ENCODE measurements around the gene GALNT2. TPM values are rescaled to one million over a fixed set of nuclear protein-coding genes. Genes with fewer than 3 reads are reported as not detected.

GALNT2 gene
- total and polyA plus RNA-seq, 2 of the 13 experiments (the other 11 are each of a cell fraction or from before 2014, with no cell fraction given): 39.3 to 39.6 TPM

DNA sequence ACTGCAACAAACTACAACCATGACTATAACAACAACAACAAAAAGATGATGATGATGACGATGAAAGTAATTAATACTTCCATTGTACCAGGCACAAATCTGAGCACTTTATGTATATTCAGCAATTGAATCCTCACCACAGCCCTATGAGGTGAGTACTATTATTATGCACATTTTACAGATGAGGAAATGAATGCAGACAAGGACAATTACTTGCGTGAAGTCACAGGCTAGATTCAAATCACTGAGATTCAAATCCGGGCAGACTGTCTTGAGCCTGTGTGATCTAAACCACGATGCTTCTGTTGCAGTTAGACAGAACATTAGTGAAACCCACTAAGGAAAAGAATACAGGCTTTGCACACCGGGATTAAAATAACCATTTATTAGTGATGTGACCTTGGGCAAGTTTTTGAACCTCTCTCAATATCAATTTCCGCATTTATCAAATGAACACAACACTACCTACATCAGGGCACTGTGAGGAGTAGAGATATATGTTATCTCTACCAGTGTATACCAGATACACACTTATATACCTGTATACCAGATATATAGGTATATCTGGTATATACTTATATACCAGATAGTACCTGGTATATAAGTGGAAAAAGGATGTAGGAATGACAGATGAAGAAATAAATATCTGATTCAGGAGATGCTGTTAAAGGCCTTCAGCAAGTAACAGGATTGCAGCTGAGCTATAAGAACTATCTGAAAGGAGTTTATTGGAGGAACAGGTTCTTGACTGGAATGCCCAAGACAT lies 34.3 kb upstream of the GALNT2 start:
- H4K20me1 ChIP-seq (ENCODE audit: insufficient read depth, low read length): no peaks in the 10 kb centered on the region
- intact Hi-C loops (cut with micrococcal nuclease; ENCODE audit: unreplicated experiment) (no loop called here), in situ Hi-C loops (cut with HindIII; ENCODE audit: extremely low pct_ligation_motif_present, low pct_unique_long_range_greater_than_20kb) (no loop called here)
- ChIA-PET CTCF (ENCODE audit: low intra/inter-chr PET ratio, low total read pairs) (no interaction called here), POLR2A (no interaction called here)
- TF ChIP-seq BORCS8-MEF2B (CRISPR knock-in tag; IDR thresholded peaks at IDR 0.05) (no peak), CREB1 (IDR thresholded peaks at IDR 0.05) (peak; percentile 40; the same call in 1 of the 2 replicates), CREB1 (CRISPR knock-in tag; IDR thresholded peaks at IDR 0.05) (no peak), KLF16 (CRISPR knock-in tag; IDR thresholded peaks at IDR 0.05) (no peak), ZNF468 (CRISPR knock-in tag; IDR thresholded peaks at IDR 0.05) (no peak), TOPORS (CRISPR knock-in tag; IDR thresholded peaks at IDR 0.05) (no peak), TFDP2 (CRISPR knock-in tag; IDR thresholded peaks at IDR 0.05) (no peak)
- TF ChIP-seq, protein P1, sequence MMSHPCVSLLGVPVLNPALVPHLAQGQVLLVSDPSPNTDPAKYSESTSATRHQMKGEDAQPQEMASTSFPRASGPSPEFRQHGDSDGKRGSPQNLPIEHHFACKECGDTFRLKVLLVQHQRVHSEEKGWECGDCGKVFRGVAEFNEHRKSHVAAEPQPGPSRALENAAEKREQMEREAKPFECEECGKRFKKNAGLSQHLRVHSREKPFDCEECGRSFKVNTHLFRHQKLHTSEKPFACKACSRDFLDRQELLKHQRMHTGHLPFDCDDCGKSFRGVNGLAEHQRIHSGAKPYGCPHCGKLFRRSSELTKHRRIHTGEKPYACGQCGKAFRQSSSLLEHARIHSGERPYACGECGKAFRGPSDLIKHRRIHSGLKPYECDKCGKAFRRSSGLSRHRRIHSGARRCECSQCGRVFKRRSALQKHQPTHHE (CRISPR knock-in tag; IDR thresholded peaks at IDR 0.05; ENCODE audit: borderline replicate concordance): no peak
- H3K4me3 ChIP-seq (replicated peaks in 1 of 3; ENCODE audit: insufficient read depth in 1 of 3, low read depth in 2 of 3, low read length in 3 of 3): no peak overlapping the region
- FAIRE-seq (no peak), ATAC-seq (no peak), DNase-seq (ENCODE audit: low spot score) (no peak)
- no TSS peak for BruUV-seq (replicated peaks)
- no peaks in the 10 kb centered on the region for H3K9me3 ChIP-seq (ENCODE audit: low read length)
- no peak overlapping the region for H3K4me2 ChIP-seq (ENCODE audit: low read depth, low read length)
- no peaks in the 10 kb centered on the region for H3K79me2 ChIP-seq (ENCODE audit: insufficient read depth, low read length)
- no peaks in the 10 kb centered on the region for H3K36me3 ChIP-seq (replicated peaks in 1 of 2; ENCODE audit: control insufficient read depth in 1 of 2, insufficient read depth in 2 of 2, low read length in 2 of 2)
- no peak overlapping the region for H2AFZ ChIP-seq (ENCODE audit: low read length)
- H3K27ac ChIP-seq (ENCODE audit: extremely low read length, insufficient read depth, low read length): no peak overlapping the region
- 23% methylated on average over 6 of the region's 6 CpGs for WGBS (ENCODE audit: low lambda C conversion rate)
- 0 out of 2 replicates have a peak, but pooled peaks cover 6% of the 10 kb centered on the region for H3K4me1 ChIP-seq (ENCODE audit: insufficient read depth, low read length)
- no peak overlapping the region for H3K9ac ChIP-seq (ENCODE audit: insufficient read depth, low read depth, low read length)
- H3K27me3 ChIP-seq (ENCODE audit: control insufficient read depth in 1 of 2, insufficient read depth in 2 of 2, low read length in 2 of 2): no peaks in the 10 kb centered on the region

Data from HepG2 (cell line).